Astrocyte (in vitro differentiated cells and primary cell): Measurements from ENCODE around the gene UPB1.

ENCODE experiments used
- CTCF ChIP-seq: IDR thresholded peaks from 2 replicates; pipeline ENCODE4 v1.5.1; 2011; ENCODE audit warnings: low read depth, mild to moderate bottlenecking, inconsistent platforms, low read length, moderate library complexity; ENCODE audit not compliant: insufficient read depth
- EZH2 ChIP-seq: IDR thresholded peaks from 2 replicates; pipeline ENCODE4 v1.6.1; 2012; ENCODE audit warnings: mild to moderate bottlenecking, low read length, inconsistent platforms; ENCODE audit not compliant: insufficient read depth

GRCh38 chr22:24459911-24460310 lies 35.2 kb upstream of the UPB1 start:
- TF ChIP-seq CTCF (no peak), EZH2 (no peak)
